Stimulated activated CD4-positive, alpha-beta T cell treated with anti-CD3 and anti-CD28 coated beads, TNF-alpha, amount 100 ng/mL, for 4 hours (primary cell): ENCODE measurements around the gene PCDH12.

Source experiments
- DNase-seq, 3 experiments: peaks; one replicate each; pipeline ENCODE4 v3.0.0-alpha.2; 2020; ENCODE audit warnings: low read depth in 3 of 3

PCDH12 gene

GRCh38 chr5:141908796-141909195 lies 49.2 kb downstream of the PCDH12 start:
- no peak for DNase-seq

GRCh38 chr5:141906972-141907371 lies 51.0 kb downstream of the PCDH12 start:
- DNase-seq: no peak

GRCh38 chr5:141906517-141906916 lies 51.5 kb downstream of the PCDH12 start:
- no peak for DNase-seq

- DNase-seq: no peak
These were observed 53.5 kb downstream of the PCDH12 start for GRCh38 chr5:141904551-141904950.

- DNase-seq: no peak
These were observed 54.7 kb downstream of the PCDH12 start for GRCh38 chr5:141903261-141903660.

GRCh38 chr5:141902015-141902814 lies 55.8 kb downstream of the PCDH12 start:
- no peak for DNase-seq

- no peak for DNase-seq
These were observed 59.5 kb downstream of the PCDH12 start for GRCh38 chr5:141898448-141899049.

- no peak for DNase-seq
These were observed 60.6 kb downstream of the PCDH12 start for GRCh38 chr5:141897425-141897824.
